Measurements from ENCODE around the gene ENTREP1.
"Not testable (repeated sequence)": the region's sequence is repeated elsewhere in the genome, so short reads cannot be mapped to it uniquely, and the experiment has no call there.

Gene ENTREP1
- 0 reads per million in 2 donors for total RNA-seq

- DNase-seq = peak in 1 of 5 experiments; percentile 19
Measured at GRCh38 chr9:69324549-69325401, at the start of gene ENTREP1. Gene ENTREP1 (plus strand): TSS chr9:69325215. CDS start chr9:69325310, 95 bp downstream.

GRCh38 chr9:69276775-69277174 lies 48.2 kb upstream of the ENTREP1 start:
- DNase-seq = no peak

GRCh38 chr9:69279084-69279731 lies 45.8 kb upstream of the ENTREP1 start:
- DNase-seq = peak in 1 of 5 experiments; percentile 15

GRCh38 chr9:69279733-69280132 lies 45.3 kb upstream of the ENTREP1 start:
- no peak for DNase-seq

- no peak for DNase-seq
Measured at GRCh38 chr9:69283003-69283402, 42.0 kb upstream of the ENTREP1 start.

GRCh38 chr9:69292078-69292477 lies 32.9 kb upstream of the ENTREP1 start:
- no peak for DNase-seq

GRCh38 chr9:69293156-69293555 lies 31.9 kb upstream of the ENTREP1 start:
- no peak for DNase-seq

GRCh38 chr9:69295872-69296552 lies 29.0 kb upstream of the ENTREP1 start:
- no peak for DNase-seq

GRCh38 chr9:69297300-69297980 lies 27.6 kb upstream of the ENTREP1 start:
- no peak for DNase-seq

GRCh38 chr9:69299315-69299714 lies 25.7 kb upstream of the ENTREP1 start:
- no peak for DNase-seq

GRCh38 chr9:69299826-69300225 lies 25.2 kb upstream of the ENTREP1 start:
- no peak for DNase-seq

- no peak for DNase-seq
Measured at GRCh38 chr9:69303331-69303730, 21.7 kb upstream of the ENTREP1 start.

GRCh38 chr9:69306895-69307445 lies 18.0 kb upstream of the ENTREP1 start:
- DNase-seq = not testable (repeated sequence)

GRCh38 chr9:69307446-69308205 lies 17.4 kb upstream of the ENTREP1 start:
- no peak for DNase-seq

GRCh38 chr9:69308206-69308931 lies 16.6 kb upstream of the ENTREP1 start:
- no peak for DNase-seq

GRCh38 chr9:69313175-69313574 lies 11.8 kb upstream of the ENTREP1 start:
- no peak for DNase-seq

GRCh38 chr9:69314547-69314946 lies 10.5 kb upstream of the ENTREP1 start:
- DNase-seq = no peak

GRCh38 chr9:69317081-69317480 lies 7.9 kb upstream of the ENTREP1 start:
- DNase-seq = no peak

- peak in 1 of 5 experiments; percentile 17 for DNase-seq
Measured at GRCh38 chr9:69317894-69318293, 7.1 kb upstream of the ENTREP1 start.

- DNase-seq = no peak
Measured at GRCh38 chr9:69319324-69320025, 5.5 kb upstream of the ENTREP1 start.

Data from T-helper 2 cell (primary cell).